ENCODE measurements around the gene PTPN1. TPM values are rescaled to one million over a fixed set of nuclear protein-coding genes. Genes with fewer than 3 reads are reported as not detected.

Gene PTPN1
- total and polyA plus RNA-seq, 10 donors = 20.5 to 84.9 (median 68.6) TPM

DNA sequence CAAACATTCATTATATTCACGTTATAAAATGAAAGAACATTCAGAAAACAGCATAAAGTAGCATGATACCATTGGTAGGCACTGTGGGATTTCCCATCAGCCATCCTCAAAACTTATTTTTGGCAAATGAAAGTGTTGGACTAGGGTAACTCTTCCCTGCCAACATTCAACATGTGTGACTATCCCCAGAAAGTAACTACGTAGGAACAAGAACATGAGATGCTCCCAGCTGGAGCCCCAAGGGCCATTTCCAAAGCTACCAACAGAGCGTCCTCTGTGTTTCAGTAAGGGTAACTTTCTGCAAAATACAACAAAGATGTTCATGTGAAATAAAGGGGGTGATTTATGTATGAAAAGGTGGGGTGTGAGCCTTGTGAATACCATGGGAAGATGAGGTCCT, 28.4 kb upstream of the PTPN1 start:
- intact Hi-C loops (cut with DNase I; ENCODE audit: low total_unique reads) = no loop called here
- no peak overlapping the region for H3K4me3 ChIP-seq
- no peak for DNase-seq
- H3K27me3 ChIP-seq (replicated peaks in 1 of 7) = no peaks in the 10 kb centered on the region
- H3K9me3 ChIP-seq = no peaks in the 10 kb centered on the region
- peaks cover 6 to 44% (median 32%) of the 10 kb centered on the region in 6 donors for H3K4me1 ChIP-seq
- no peak for TF ChIP-seq POLR2AphosphoS5 (IDR thresholded peaks at IDR 0.05)
- TF ChIP-seq, protein P1, sequence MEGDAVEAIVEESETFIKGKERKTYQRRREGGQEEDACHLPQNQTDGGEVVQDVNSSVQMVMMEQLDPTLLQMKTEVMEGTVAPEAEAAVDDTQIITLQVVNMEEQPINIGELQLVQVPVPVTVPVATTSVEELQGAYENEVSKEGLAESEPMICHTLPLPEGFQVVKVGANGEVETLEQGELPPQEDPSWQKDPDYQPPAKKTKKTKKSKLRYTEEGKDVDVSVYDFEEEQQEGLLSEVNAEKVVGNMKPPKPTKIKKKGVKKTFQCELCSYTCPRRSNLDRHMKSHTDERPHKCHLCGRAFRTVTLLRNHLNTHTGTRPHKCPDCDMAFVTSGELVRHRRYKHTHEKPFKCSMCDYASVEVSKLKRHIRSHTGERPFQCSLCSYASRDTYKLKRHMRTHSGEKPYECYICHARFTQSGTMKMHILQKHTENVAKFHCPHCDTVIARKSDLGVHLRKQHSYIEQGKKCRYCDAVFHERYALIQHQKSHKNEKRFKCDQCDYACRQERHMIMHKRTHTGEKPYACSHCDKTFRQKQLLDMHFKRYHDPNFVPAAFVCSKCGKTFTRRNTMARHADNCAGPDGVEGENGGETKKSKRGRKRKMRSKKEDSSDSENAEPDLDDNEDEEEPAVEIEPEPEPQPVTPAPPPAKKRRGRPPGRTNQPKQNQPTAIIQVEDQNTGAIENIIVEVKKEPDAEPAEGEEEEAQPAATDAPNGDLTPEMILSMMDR (IDR thresholded peaks at IDR 0.05 in 8 of 11, conservative IDR thresholded peaks at IDR 0.05 in 3 of 11) = no peak
- TF ChIP-seq POLR2A (IDR thresholded peaks at IDR 0.05) = no peak
- H3K36me3 ChIP-seq = no peaks in the 10 kb centered on the region
- WGBS, 5 donors = 81 to 93% (median 88%) methylated on average over 3 of the region's 3 CpGs
- peak overlapping the region in 1 of 8 donors; percentile 93 for H3K27ac ChIP-seq

DNA sequence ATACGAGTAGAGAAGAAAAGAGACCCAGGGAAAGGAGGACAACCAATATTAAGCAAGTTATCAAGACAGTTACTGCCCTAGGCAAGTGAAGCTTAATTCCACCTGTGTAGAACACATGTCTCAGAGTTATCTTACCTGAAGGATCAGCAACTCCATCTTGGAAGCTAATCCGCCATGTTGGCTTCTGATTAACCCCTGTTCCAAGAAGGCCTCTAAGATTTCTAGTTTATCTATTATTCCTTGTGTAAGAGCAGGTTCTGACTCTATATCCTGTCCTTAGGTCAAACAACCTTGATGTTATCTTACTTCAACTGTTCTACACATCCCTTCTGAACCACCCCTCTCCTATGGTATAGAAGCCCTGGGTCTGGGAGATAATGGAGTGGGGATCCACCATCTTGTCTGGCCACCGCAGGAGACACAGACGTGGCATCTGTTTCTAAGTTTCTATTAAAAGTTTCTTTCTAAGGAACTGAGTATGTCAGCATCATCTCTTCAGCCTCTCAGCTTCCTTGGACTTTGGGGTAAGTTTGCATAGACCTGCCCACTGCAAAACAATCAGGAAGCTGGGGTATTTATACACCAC, 27.7 kb upstream of the PTPN1 start:
- H3K36me3 ChIP-seq = no peaks in the 10 kb centered on the region
- no peaks in the 10 kb centered on the region for H3K27me3 ChIP-seq (replicated peaks in 1 of 7)
- H3K9me3 ChIP-seq = no peaks in the 10 kb centered on the region
- WGBS, 5 donors = 80 to 90% (median 86%) methylated on average over 4 of the region's 4 CpGs
- H3K4me3 ChIP-seq = no peak overlapping the region
- intact Hi-C loops (cut with DNase I; ENCODE audit: low total_unique reads) = no loop called here
- TF ChIP-seq POLR2AphosphoS5 (IDR thresholded peaks at IDR 0.05) (no peak), POLR2A (IDR thresholded peaks at IDR 0.05) (no peak)
- TF ChIP-seq, protein P1 (IDR thresholded peaks at IDR 0.05 in 8 of 11, conservative IDR thresholded peaks at IDR 0.05 in 3 of 11) = no peak
- H3K27ac ChIP-seq = peak overlapping the region in 6 of 8 donors; percentile 90 to 93 (median 92)
- peaks cover 6 to 44% (median 32%) of the 10 kb centered on the region in 6 donors for H3K4me1 ChIP-seq
- no peak for DNase-seq

DNA sequence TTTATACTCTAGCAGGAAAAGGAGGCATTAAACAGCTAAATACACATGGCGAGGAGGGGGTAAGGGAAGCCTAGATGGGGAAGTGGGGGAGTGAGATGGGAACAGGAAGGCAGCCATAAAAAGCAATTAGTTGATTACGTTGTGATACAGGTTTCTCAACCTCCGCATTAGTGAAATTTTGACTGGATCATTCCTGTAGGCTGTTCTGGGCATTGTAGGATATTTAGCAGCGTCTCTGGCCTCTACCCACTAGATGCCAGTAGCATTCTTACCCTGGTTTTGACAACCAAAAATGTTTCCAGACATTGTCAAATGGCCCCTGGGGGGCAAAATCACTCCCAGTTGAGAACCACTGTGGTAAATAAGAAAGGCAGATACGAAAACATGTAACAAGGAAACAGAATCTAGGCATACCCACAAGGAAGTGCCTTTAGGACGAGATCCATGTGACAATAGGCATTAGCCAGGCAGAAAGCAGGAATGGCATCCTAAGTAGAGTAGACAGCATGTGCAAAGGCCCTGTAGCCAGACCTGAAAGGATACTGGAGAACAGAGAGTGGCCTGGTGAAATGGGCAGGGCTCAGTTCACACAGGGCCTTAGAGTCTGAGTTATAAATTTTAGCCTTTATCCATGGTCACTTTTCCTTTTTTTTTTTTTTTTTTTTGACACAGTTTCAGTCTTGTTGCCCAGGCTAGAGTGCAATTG, 25.8 kb upstream of the PTPN1 start:
- Histone ChIP-seq H3K27ac (peak overlapping the region; percentile 80 to 93 (median 92)), H3K4me3 (peak overlapping the region in 5 of 8 donors; percentile 22 to 67 (median 46)), H3K9me3 (no peaks in the 10 kb centered on the region), H3K36me3 (no peaks in the 10 kb centered on the region), H3K4me1 (peaks cover 6 to 30% (median 23%) of the 10 kb centered on the region in 6 donors), H3K27me3 (replicated peaks in 1 of 7) (no peaks in the 10 kb centered on the region)
- 46 to 69% (median 61%) methylated on average over 6 of the region's 6 CpGs for WGBS, 5 donors
- intact Hi-C loops (cut with DNase I; ENCODE audit: low total_unique reads) = no loop called here
- TF ChIP-seq POLR2A (IDR thresholded peaks at IDR 0.05) = no peak
- TF ChIP-seq, protein P1 (IDR thresholded peaks at IDR 0.05 in 8 of 11, conservative IDR thresholded peaks at IDR 0.05 in 3 of 11) = no peak
- no peak for DNase-seq

DNA sequence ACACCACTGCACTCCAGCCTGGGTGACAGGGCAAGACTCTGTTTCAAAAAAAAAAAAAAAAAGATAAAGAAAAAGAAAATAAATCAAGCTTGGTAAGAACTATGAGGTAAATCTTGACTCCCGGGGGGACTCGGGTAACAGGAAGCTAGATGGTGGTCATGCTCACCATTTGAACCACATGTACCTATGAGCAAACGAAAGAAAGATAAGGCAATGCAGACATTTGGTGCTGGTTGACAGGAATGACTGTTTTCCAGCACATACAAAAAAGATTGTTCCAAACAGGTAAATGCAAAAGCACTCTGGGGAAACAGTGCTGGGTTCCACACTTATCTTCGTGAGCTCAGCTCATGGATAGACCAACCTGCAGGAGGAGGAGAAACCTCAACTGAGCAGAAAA, 22.8 kb upstream of the PTPN1 start:
- DNase-seq = no peak
- no peak overlapping the region for H3K4me3 ChIP-seq
- H3K4me1 ChIP-seq = peaks cover 6 to 27% (median 21%) of the 10 kb centered on the region in 6 donors
- intact Hi-C loops (cut with DNase I; ENCODE audit: low total_unique reads) = no loop called here
- no peaks in the 10 kb centered on the region for H3K9me3 ChIP-seq
- H3K36me3 ChIP-seq = no peaks in the 10 kb centered on the region
- H3K27me3 ChIP-seq (replicated peaks in 1 of 7) = no peaks in the 10 kb centered on the region
- TF ChIP-seq, protein P1 (IDR thresholded peaks at IDR 0.05 in 8 of 11, conservative IDR thresholded peaks at IDR 0.05 in 3 of 11) = no peak
- no peak for TF ChIP-seq POLR2AphosphoS5 (IDR thresholded peaks at IDR 0.05)
- TF ChIP-seq POLR2A (IDR thresholded peaks at IDR 0.05) = no peak
- WGBS, 5 donors = 42 to 58% (median 46%) methylated on average over 4 of the region's 4 CpGs
- H3K27ac ChIP-seq = no peak overlapping the region
